RPMI8226 (cell line): ENCODE measurements around the gene PPP2R3B.
"Not testable (repeated sequence)": the region's sequence is repeated elsewhere in the genome, so short reads cannot be mapped to it uniquely, and the experiment has no call there.

Experiments used
- DNase-seq: peaks from one replicate; pipeline ENCODE4 v3.0.0-alpha.2; 2015

Gene PPP2R3B

GRCh38 chrX:351736-352135 lies 35.0 kb downstream of the PPP2R3B start:
- no peak for DNase-seq

- DNase-seq: not testable (repeated sequence)
These were observed 35.4 kb downstream of the PPP2R3B start for GRCh38 chrX:351324-351641.

GRCh38 chrX:350534-351323 lies 36.0 kb downstream of the PPP2R3B start:
- DNase-seq: no peak

- no peak for DNase-seq
These were observed 36.6 kb downstream of the PPP2R3B start for GRCh38 chrX:350148-350533.

- DNase-seq: no peak
These were observed 37.0 kb downstream of the PPP2R3B start for GRCh38 chrX:349702-350101.

- no peak for DNase-seq
These were observed 37.5 kb downstream of the PPP2R3B start for GRCh38 chrX:349196-349595.

- no peak for DNase-seq
These were observed 38.1 kb downstream of the PPP2R3B start for GRCh38 chrX:348461-349117.

GRCh38 chrX:347351-348117 lies 39.2 kb downstream of the PPP2R3B start:
- DNase-seq: no peak

- no peak for DNase-seq
These were observed 40.5 kb downstream of the PPP2R3B start for GRCh38 chrX:346034-346813.

- DNase-seq: no peak
These were observed 41.4 kb downstream of the PPP2R3B start for GRCh38 chrX:345020-345925.

- DNase-seq: no peak
These were observed 42.3 kb downstream of the PPP2R3B start for GRCh38 chrX:344371-344901.

GRCh38 chrX:341541-342101 lies 45.1 kb downstream of the PPP2R3B start:
- no peak for DNase-seq

GRCh38 chrX:340641-341423 lies 45.9 kb downstream of the PPP2R3B start:
- no peak for DNase-seq

GRCh38 chrX:340121-340520 lies 46.6 kb downstream of the PPP2R3B start:
- no peak for DNase-seq

GRCh38 chrX:338836-339400 lies 47.8 kb downstream of the PPP2R3B start:
- no peak for DNase-seq

- DNase-seq: no peak
These were observed 48.3 kb downstream of the PPP2R3B start for GRCh38 chrX:338281-338835.

GRCh38 chrX:337331-337831 lies 49.3 kb downstream of the PPP2R3B start:
- DNase-seq: no peak

GRCh38 chrX:336227-336626 lies 50.5 kb downstream of the PPP2R3B start:
- DNase-seq: no peak

GRCh38 chrX:335758-336155 lies 51.0 kb downstream of the PPP2R3B start:
- DNase-seq: no peak
